ENCODE results near the gene USP4. TPM values are rescaled to one million over a fixed set of nuclear protein-coding genes. Genes with fewer than 3 reads are reported as not detected.

Gene USP4
- total RNA-seq, 4 donors from 2014 or later = 31.0 to 67.3 (median 36.5) TPM

GRCh38 chr3:49324768-49325167 is 15.1 kb downstream of the USP4 start:
- no peak for TF ChIP-seq CTCF (IDR thresholded peaks at IDR 0.05; ENCODE audit: low read depth)

- TF ChIP-seq CTCF (IDR thresholded peaks at IDR 0.05; ENCODE audit: low read depth) = no peak
These were observed 23.0 kb downstream of the USP4 start for GRCh38 chr3:49316696-49317457.

- no peak for TF ChIP-seq CTCF (IDR thresholded peaks at IDR 0.05; ENCODE audit: low read depth)
These were observed 25.8 kb downstream of the USP4 start for GRCh38 chr3:49313896-49314688.

- TF ChIP-seq CTCF (IDR thresholded peaks at IDR 0.05; ENCODE audit: low read depth) = no peak
These were observed 28.6 kb downstream of the USP4 start for GRCh38 chr3:49311283-49311682.

GRCh38 chr3:49310677-49311076 is 29.2 kb downstream of the USP4 start:
- TF ChIP-seq CTCF (IDR thresholded peaks at IDR 0.05; ENCODE audit: low read depth) = no peak

GRCh38 chr3:49305608-49306007 is 34.2 kb downstream of the USP4 start:
- no peak for TF ChIP-seq CTCF (IDR thresholded peaks at IDR 0.05; ENCODE audit: low read depth)

GRCh38 chr3:49302613-49303012 is 37.2 kb downstream of the USP4 start:
- TF ChIP-seq CTCF (IDR thresholded peaks at IDR 0.05; ENCODE audit: low read depth) = no peak
